Astrocyte (in vitro differentiated cells and primary cell): ENCODE results near the gene BTBD2. TPM values are rescaled to one million over a fixed set of nuclear protein-coding genes. Genes with fewer than 3 reads are reported as not detected.

Source experiments
- DNase-seq: peaks from one replicate; pipeline ENCODE4 v3.0.0-alpha.2; 2010; ENCODE audit warnings: low read depth
- FAIRE-seq: peaks from 2 replicates; lab custom pipeline; 2011; peaks lifted over from hg19 to GRCh38; lab: Jason Lieb, UNC
- H2AFZ ChIP-seq: 2 replicates; pipeline ENCODE4 v1.6.0; 2012; ENCODE audit warnings: low read depth, low read length, inconsistent platforms
- H3K27ac ChIP-seq: 2 replicates; pipeline ENCODE4 v1.5.1; 2011; ENCODE audit warnings: low read depth, low read length, inconsistent platforms
- H3K27me3 ChIP-seq: 2 replicates; pipeline ENCODE4 v1.6.0; 2011; ENCODE audit warnings: low read length, inconsistent platforms; ENCODE audit not compliant: insufficient read depth
- H3K36me3 ChIP-seq: 2 replicates; pipeline ENCODE4 v1.5.1; 2011; ENCODE audit warnings: low read length, inconsistent platforms; ENCODE audit not compliant: insufficient read depth
- H3K4me1 ChIP-seq: 2 replicates; pipeline ENCODE4 v1.5.1; 2011; ENCODE audit warnings: low read length, inconsistent platforms; ENCODE audit not compliant: insufficient read depth
- H3K4me2 ChIP-seq: 2 replicates; pipeline ENCODE4 v1.6.0; 2012; ENCODE audit warnings: low read length, inconsistent platforms
- H3K4me3 ChIP-seq: 2 replicates; pipeline ENCODE4 v1.5.1; 2011; ENCODE audit warnings: low read depth, mild to moderate bottlenecking, low read length, inconsistent platforms; ENCODE audit not compliant: insufficient read depth
- H3K79me2 ChIP-seq: 2 replicates; pipeline ENCODE4 v1.6.0; 2012; ENCODE audit warnings: mild to moderate bottlenecking, low read length, inconsistent platforms; ENCODE audit not compliant: insufficient read depth
- H3K9ac ChIP-seq: 2 replicates; pipeline ENCODE4 v1.6.0; 2012; ENCODE audit warnings: mild to moderate bottlenecking, low read length, inconsistent platforms
- H3K9me3 ChIP-seq: 2 replicates; pipeline ENCODE4 v1.5.1; 2012; ENCODE audit warnings: low read depth, mild to moderate bottlenecking, low read length, inconsistent platforms; ENCODE audit not compliant: insufficient read depth
- H4K20me1 ChIP-seq: 2 replicates; pipeline ENCODE4 v1.6.0; 2012; ENCODE audit warnings: low read length, inconsistent platforms; ENCODE audit not compliant: insufficient read depth
- H3K27ac Mint-ChIP-seq: one replicate; pipeline ENCODE4 v1.8.0; 2021; ENCODE audit warnings: mild to moderate bottlenecking, mixed read lengths; ENCODE audit not compliant: unreplicated experiment
- H3K27me3 Mint-ChIP-seq: one replicate; pipeline ENCODE4 v1.8.0; 2021; ENCODE audit warnings: low read depth, mixed read lengths; ENCODE audit not compliant: unreplicated experiment
- H3K36me3 Mint-ChIP-seq: one replicate; pipeline ENCODE4 v1.8.0; 2021; ENCODE audit warnings: low read depth, mixed read lengths; ENCODE audit not compliant: unreplicated experiment
- H3K4me1 Mint-ChIP-seq: one replicate; pipeline ENCODE4 v1.8.0; 2021; ENCODE audit warnings: low read depth, mixed read lengths; ENCODE audit not compliant: unreplicated experiment
- H3K4me3 Mint-ChIP-seq: one replicate; pipeline ENCODE4 v1.8.0; 2021; ENCODE audit warnings: mild to moderate bottlenecking, moderate library complexity, mixed read lengths; ENCODE audit not compliant: unreplicated experiment
- H3K9me3 Mint-ChIP-seq: one replicate; pipeline ENCODE4 v1.8.0; 2021; ENCODE audit warnings: mild to moderate bottlenecking, mixed read lengths; ENCODE audit not compliant: unreplicated experiment
- CTCF ChIP-seq: IDR thresholded peaks from 2 replicates; pipeline ENCODE4 v1.5.1; 2011; ENCODE audit warnings: low read depth, mild to moderate bottlenecking, inconsistent platforms, low read length, moderate library complexity; ENCODE audit not compliant: insufficient read depth
- EZH2 ChIP-seq: IDR thresholded peaks from 2 replicates; pipeline ENCODE4 v1.6.1; 2012; ENCODE audit warnings: mild to moderate bottlenecking, low read length, inconsistent platforms; ENCODE audit not compliant: insufficient read depth
- total RNA-seq: library from RNA; stranded (reverse); gene quantifications from 2 replicates; pipeline ENCODE4 v1.2.1, GENCODE V29; 2021

BTBD2 gene
- total RNA-seq, 1 donor from 2014 or later, result 53.7 TPM

GRCh38 chr19:1961000-1961883 is 54.3 kb downstream of the BTBD2 start:
- no peak for FAIRE-seq
- Histone ChIP-seq H3K36me3 (no peaks in the 10 kb centered on the region), H4K20me1 (peaks cover 77% of the 10 kb centered on the region), H3K4me2 (no peak overlapping the region), H3K9me3 (no peaks in the 10 kb centered on the region), H3K79me2 (peaks cover 73% of the 10 kb centered on the region), H3K4me1 (no peaks in the 10 kb centered on the region), H3K4me3 (no peak overlapping the region), H3K9ac (no peak overlapping the region), H3K27me3 (no peaks in the 10 kb centered on the region), H3K27ac (no peak overlapping the region), H2AFZ (no peak overlapping the region)
- H3K9me3 Mint-ChIP-seq, result no peaks in the 10 kb centered on the region
- TF ChIP-seq EZH2 (no peak), CTCF (no peak)
- H3K4me3 Mint-ChIP-seq, result no peak overlapping the region
- DNase-seq, result no peak
- no peaks in the 10 kb centered on the region for H3K27me3 Mint-ChIP-seq
- H3K4me1 Mint-ChIP-seq, result peaks cover 3% of the 10 kb centered on the region
- H3K27ac Mint-ChIP-seq, result no peak overlapping the region
- H3K36me3 Mint-ChIP-seq, result peaks cover 8% of the 10 kb centered on the region

GRCh38 chr19:1959928-1960589 is 55.5 kb downstream of the BTBD2 start:
- peaks cover 5% of the 10 kb centered on the region for H3K36me3 Mint-ChIP-seq
- H4K20me1 ChIP-seq, result peaks cover 79% of the 10 kb centered on the region

More at GRCh38 chr19:1959928-1960589, 55.5 kb downstream of the BTBD2 start:
- Histone ChIP-seq H3K9ac (no peak overlapping the region), H3K27ac (no peak overlapping the region), H3K4me2 (no peak overlapping the region), H2AFZ (no peak overlapping the region), H3K4me3 (no peak overlapping the region), H3K27me3 (no peaks in the 10 kb centered on the region), H3K9me3 (no peaks in the 10 kb centered on the region), H3K36me3 (no peaks in the 10 kb centered on the region), H3K4me1 (no peaks in the 10 kb centered on the region), H3K79me2 (peaks cover 76% of the 10 kb centered on the region)
- H3K27ac Mint-ChIP-seq, result no peak overlapping the region
- no peaks in the 10 kb centered on the region for H3K9me3 Mint-ChIP-seq
- TF ChIP-seq CTCF, result no peak
- H3K27me3 Mint-ChIP-seq, result no peaks in the 10 kb centered on the region
- DNase-seq (no peak), FAIRE-seq (no peak)
- no peak overlapping the region for H3K4me3 Mint-ChIP-seq
- H3K4me1 Mint-ChIP-seq, result peaks cover 1% of the 10 kb centered on the region
